Measurements from ENCODE around the gene AGER.

The AGER gene

DNA sequence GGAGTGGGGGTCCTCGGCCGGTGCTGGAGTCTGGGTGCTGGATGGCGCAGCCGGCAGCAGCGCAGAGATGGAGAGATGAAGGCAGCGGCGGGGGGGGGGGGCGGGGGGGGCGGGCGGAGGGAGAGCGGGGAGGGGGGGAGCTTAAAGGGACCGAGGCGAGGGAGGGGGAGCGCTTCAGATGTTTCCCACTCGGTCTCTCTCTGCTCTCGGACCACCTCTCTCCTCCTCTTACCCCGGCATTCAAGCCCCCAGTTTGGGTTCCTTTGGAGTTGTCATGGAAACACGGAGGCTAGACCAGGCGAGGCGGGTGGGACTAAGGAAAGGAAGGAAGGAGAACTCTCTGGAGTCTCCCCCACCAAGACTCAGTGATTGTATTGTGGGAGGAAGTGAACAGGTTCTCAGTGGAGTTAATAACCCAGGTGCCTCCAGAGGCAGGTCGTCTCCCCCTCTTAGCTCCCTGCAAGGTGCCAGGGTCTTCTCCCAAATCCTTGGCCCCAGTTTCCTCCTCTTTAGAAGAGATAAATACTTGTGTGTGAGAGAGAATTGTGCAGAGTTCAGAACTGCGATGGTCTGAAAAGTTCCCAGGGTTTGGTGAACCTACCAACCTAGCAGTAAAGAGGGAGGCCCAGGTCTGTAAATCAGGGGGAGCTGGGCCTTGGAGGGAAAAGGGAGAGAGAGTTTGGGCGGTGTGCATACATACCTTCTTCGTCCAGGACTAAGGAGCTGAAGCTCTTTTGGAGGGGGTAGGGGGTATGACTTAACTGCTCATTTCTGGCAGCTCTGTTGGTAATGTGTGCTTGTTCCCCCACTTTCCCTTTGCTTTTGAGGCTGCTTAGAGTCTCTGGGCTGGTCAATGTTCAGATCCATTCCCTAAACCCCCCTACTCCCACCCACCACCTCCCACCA is 31.9 kb downstream of the AGER start, which contains the start of gene PRRT1:
Gene PRRT1, minus strand, starts transcription at position 77 of the 906 bp plus-strand sequence. CDS start 112 bp downstream, outside the sequence.
- Histone ChIP-seq H3K36me3 (ENCODE audit: control insufficient read depth, insufficient read depth, low read length) (no peaks in the 10 kb centered on the region), H3K27ac (peak within 1 kb of the TSS; percentile 98), H3K9me3 (ENCODE audit: control insufficient read depth, low read length) (no peaks in the 10 kb centered on the region), H3K4me2 (ENCODE audit: low read length) (peak within 1 kb of the TSS; percentile 88), H3K79me2 (peaks cover 9% of the 10 kb centered on the region), H2AFZ (peak within 1 kb of the TSS; percentile 80), H3K4me1 (peaks cover 15% of the 10 kb centered on the region), H3K9ac (peak within 1 kb of the TSS; percentile 50), H3K4me3 (ENCODE audit: low read depth, low read length) (peak within 1 kb of the TSS; percentile 80), H3K27me3 (ENCODE audit: control insufficient read depth, insufficient read depth, low read length) (no peaks in the 10 kb centered on the region)
- TF ChIP-seq CTCF (IDR thresholded peaks at IDR 0.05) = no peak

GRCh38 chr6:32151181-32151862 is 32.7 kb downstream of the AGER start:
- peaks cover 9% of the 10 kb centered on the region for H3K79me2 ChIP-seq
- peaks cover 15% of the 10 kb centered on the region for H3K4me1 ChIP-seq
- no peaks in the 10 kb centered on the region for H3K9me3 ChIP-seq (ENCODE audit: control insufficient read depth, low read length)
- H2AFZ ChIP-seq = peak overlapping the region; percentile 80
- H3K36me3 ChIP-seq (ENCODE audit: control insufficient read depth, insufficient read depth, low read length) = no peaks in the 10 kb centered on the region
- peak overlapping the region; percentile 46 for H3K4me2 ChIP-seq (ENCODE audit: low read length)
- TF ChIP-seq CTCF (IDR thresholded peaks at IDR 0.05) = no peak
- no peaks in the 10 kb centered on the region for H3K27me3 ChIP-seq (ENCODE audit: control insufficient read depth, insufficient read depth, low read length)
- no peak overlapping the region for H3K9ac ChIP-seq
- peak overlapping the region; percentile 36 for H3K4me3 ChIP-seq (ENCODE audit: low read depth, low read length)
- peak overlapping the region; percentile 39 for H3K27ac ChIP-seq

DNA sequence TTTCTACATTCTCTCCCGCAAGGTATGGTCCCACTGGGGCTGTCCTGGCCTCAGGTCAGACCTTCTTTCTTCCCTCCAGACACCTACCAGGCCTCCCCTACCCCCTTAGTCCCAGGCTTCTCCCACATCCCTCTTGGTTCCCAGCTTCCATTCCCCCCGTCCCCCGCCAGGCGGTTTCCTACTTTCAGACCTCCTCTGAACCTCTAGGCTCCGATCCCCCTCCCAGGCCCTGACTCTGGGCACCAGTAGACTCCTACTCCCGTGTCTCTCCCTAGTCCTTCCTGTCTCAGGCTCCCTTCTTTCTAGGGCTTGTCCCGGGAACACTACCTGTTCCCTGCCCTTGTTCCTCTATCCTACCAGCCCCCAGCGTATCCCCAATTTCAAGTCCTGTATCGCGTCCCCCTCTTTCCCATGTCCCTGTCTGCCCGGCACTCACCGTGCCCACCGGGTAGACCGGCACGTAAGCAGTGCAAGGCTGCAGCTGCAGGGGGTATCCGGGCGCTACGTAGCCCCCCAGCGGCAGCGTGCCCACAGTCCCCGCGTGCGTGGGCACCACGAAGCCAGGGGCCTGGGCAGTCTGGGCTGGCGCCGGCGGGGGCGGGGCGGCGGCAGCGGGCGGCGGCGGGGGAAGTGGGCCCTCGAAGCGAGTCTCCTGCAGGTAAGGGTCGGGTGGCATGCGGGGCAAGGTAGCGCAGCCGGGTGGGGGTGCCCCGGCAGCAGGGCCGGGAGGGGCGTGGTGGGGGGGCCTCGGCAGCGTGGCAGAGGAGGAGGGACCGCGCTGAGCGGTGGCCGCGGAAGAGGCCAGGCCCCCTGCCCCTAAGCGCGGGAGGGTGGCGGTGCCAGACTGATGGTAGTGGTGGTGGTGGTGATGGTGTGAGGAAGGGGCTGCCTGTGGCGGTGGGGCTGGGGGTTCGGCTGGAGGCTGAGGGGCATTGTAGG is 33.9 kb downstream of the AGER start:
- no peak overlapping the region for H3K4me3 ChIP-seq (ENCODE audit: low read depth, low read length)
- H3K9me3 ChIP-seq (ENCODE audit: control insufficient read depth, low read length) = no peaks in the 10 kb centered on the region
- H3K79me2 ChIP-seq = peaks cover 9% of the 10 kb centered on the region
- H3K4me1 ChIP-seq = peaks cover 15% of the 10 kb centered on the region
- H3K27me3 ChIP-seq (ENCODE audit: control insufficient read depth, insufficient read depth, low read length) = no peaks in the 10 kb centered on the region
- no peak overlapping the region for H3K27ac ChIP-seq
- H3K36me3 ChIP-seq (ENCODE audit: control insufficient read depth, insufficient read depth, low read length) = no peaks in the 10 kb centered on the region
- no peak overlapping the region for H2AFZ ChIP-seq
- no peak overlapping the region for H3K9ac ChIP-seq
- H3K4me2 ChIP-seq (ENCODE audit: low read length) = no peak overlapping the region
- TF ChIP-seq CTCF (IDR thresholded peaks at IDR 0.05) = no peak

GRCh38 chr6:32149092-32149755 is 34.8 kb downstream of the AGER start:
- peaks cover 1% of the 10 kb centered on the region for H3K79me2 ChIP-seq
- no peak for TF ChIP-seq CTCF (IDR thresholded peaks at IDR 0.05)
- no peak overlapping the region for H3K9ac ChIP-seq
- no peaks in the 10 kb centered on the region for H3K9me3 ChIP-seq (ENCODE audit: control insufficient read depth, low read length)
- no peaks in the 10 kb centered on the region for H3K27me3 ChIP-seq (ENCODE audit: control insufficient read depth, insufficient read depth, low read length)
- H2AFZ ChIP-seq = no peak overlapping the region
- no peak overlapping the region for H3K27ac ChIP-seq
- no peak overlapping the region for H3K4me3 ChIP-seq (ENCODE audit: low read depth, low read length)
- no peak overlapping the region for H3K4me2 ChIP-seq (ENCODE audit: low read length)
- H3K4me1 ChIP-seq = peaks cover 12% of the 10 kb centered on the region
- H3K36me3 ChIP-seq (ENCODE audit: control insufficient read depth, insufficient read depth, low read length) = no peaks in the 10 kb centered on the region

Data from parathyroid adenoma (tissue), 2 donors.